ENCODE results near the gene NBDY. TPM values are rescaled to one million over a fixed set of nuclear protein-coding genes. Genes with fewer than 3 reads are reported as not detected.

Gene NBDY
- total RNA-seq, 1 donor = 9.0 TPM

DNA sequence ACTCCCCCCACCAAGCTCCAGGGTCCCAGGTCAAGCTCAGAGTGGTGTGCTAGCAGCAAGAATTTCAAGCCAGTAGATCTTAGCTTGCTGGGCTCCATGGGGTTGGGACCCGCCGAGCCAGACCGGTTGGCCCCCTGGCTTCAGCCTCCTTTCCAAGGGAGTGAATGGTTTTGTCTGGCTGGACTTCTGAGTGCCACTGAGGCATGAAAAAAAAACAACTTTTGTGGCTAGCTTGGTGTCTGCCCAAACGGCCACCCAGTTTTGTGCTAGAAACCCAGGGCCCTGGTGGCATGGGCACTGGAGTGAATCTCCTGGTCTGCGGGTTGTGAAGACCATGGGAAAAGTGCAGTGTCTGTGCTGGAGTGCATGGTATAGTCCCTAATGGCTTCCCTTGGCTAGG, 82.6 kb downstream of the NBDY start:
- TF ChIP-seq, protein P1, sequence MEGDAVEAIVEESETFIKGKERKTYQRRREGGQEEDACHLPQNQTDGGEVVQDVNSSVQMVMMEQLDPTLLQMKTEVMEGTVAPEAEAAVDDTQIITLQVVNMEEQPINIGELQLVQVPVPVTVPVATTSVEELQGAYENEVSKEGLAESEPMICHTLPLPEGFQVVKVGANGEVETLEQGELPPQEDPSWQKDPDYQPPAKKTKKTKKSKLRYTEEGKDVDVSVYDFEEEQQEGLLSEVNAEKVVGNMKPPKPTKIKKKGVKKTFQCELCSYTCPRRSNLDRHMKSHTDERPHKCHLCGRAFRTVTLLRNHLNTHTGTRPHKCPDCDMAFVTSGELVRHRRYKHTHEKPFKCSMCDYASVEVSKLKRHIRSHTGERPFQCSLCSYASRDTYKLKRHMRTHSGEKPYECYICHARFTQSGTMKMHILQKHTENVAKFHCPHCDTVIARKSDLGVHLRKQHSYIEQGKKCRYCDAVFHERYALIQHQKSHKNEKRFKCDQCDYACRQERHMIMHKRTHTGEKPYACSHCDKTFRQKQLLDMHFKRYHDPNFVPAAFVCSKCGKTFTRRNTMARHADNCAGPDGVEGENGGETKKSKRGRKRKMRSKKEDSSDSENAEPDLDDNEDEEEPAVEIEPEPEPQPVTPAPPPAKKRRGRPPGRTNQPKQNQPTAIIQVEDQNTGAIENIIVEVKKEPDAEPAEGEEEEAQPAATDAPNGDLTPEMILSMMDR (IDR thresholded peaks at IDR 0.05; ENCODE audit: extremely low read depth, low read depth, low read length) = no peak
- Histone ChIP-seq H3K27me3 (ENCODE audit: insufficient read depth, low read length) (no peaks in the 10 kb centered on the region), H4K20me1 (ENCODE audit: insufficient read depth, low read length) (no peaks in the 10 kb centered on the region), H3K4me1 (ENCODE audit: insufficient read depth, low read length) (peaks cover 11% of the 10 kb centered on the region), H3K79me2 (ENCODE audit: insufficient read depth, low read length) (no peaks in the 10 kb centered on the region), H3K4me3 (ENCODE audit: insufficient read depth, low read length) (no peak overlapping the region), H3K9me3 (ENCODE audit: low read depth, low read length) (no peaks in the 10 kb centered on the region), H2AFZ (ENCODE audit: low read length) (no peak overlapping the region), H3K4me2 (ENCODE audit: insufficient read depth, low read length) (no peak overlapping the region), H3K27ac (ENCODE audit: low read depth, low read length) (no peak overlapping the region), H3K36me3 (ENCODE audit: insufficient read depth, low read length) (no peaks in the 10 kb centered on the region)
- no peak for DNase-seq (ENCODE audit: insufficient read length, low spot score, missing footprints)

DNA sequence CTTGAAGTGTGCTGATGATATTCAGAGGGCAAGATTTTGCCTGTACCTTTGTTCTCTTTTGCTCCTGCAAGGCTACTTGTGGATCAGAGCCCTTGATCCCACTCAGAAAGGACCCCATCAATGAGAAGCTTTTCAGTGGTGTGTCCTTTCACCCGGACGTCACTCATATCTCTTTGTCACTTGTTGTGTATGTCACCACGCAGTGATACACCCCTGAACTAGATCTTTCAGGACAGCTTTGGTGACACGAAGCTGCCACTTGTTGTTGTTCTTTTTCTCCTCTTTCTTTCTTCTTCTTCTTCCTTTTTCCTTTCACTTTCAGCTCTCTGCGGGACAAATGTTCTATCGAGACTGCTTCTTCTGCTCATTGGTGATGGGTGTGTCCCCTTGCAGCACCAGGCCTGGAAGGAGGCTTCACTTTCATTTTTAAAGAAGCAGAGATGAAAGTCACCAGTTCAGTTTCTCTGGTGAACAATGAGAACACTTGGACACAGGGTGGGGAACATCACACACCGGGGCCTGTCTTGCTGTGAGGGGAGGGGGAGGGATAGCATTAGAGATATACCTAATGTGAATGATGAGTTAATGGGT, 83.6 kb downstream of the NBDY start:
- no peaks in the 10 kb centered on the region for H3K36me3 ChIP-seq (ENCODE audit: insufficient read depth, low read length)
- no peak for DNase-seq (ENCODE audit: insufficient read length, low spot score, missing footprints)
- peaks cover 11% of the 10 kb centered on the region for H3K4me1 ChIP-seq (ENCODE audit: insufficient read depth, low read length)
- TF ChIP-seq, protein P1 (IDR thresholded peaks at IDR 0.05; ENCODE audit: extremely low read depth, low read depth, low read length) = no peak
- no peak overlapping the region for H2AFZ ChIP-seq (ENCODE audit: low read length)
- no peaks in the 10 kb centered on the region for H3K27me3 ChIP-seq (ENCODE audit: insufficient read depth, low read length)
- H3K4me2 ChIP-seq (ENCODE audit: insufficient read depth, low read length) = peak overlapping the region; percentile 68
- peak overlapping the region; percentile 1 for H3K4me3 ChIP-seq (ENCODE audit: insufficient read depth, low read length)
- no peaks in the 10 kb centered on the region for H3K9me3 ChIP-seq (ENCODE audit: low read depth, low read length)
- H4K20me1 ChIP-seq (ENCODE audit: insufficient read depth, low read length) = no peaks in the 10 kb centered on the region
- peak overlapping the region; percentile 84 for H3K27ac ChIP-seq (ENCODE audit: low read depth, low read length)
- no peaks in the 10 kb centered on the region for H3K79me2 ChIP-seq (ENCODE audit: insufficient read depth, low read length)

DNA sequence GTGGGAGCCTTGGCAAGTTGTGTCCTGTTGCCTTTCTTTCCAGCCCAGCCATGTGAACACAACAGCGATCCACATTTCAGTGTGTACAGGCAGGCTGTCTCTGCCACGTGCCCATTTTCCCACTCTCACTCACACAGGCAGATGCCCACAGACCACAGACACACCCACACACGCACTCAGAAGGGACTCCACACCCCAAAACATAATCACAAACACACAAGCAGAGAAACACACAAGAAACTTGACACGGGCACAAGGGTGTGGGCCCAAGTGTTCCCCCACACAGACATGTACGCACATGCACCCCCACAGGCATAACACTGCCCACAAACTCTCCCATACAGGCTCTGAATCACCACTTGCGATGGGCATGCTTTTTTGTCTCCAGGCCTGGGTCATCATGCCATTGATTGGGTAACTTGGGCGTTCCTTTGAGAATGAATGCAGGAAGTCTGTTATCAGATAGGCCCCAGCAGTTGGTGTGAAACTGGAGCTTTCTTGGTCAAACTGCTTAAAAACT, 84.3 kb downstream of the NBDY start:
- Histone ChIP-seq H3K79me2 (ENCODE audit: insufficient read depth, low read length) (no peaks in the 10 kb centered on the region), H3K4me1 (ENCODE audit: insufficient read depth, low read length) (peaks cover 11% of the 10 kb centered on the region), H3K27ac (ENCODE audit: low read depth, low read length) (peak overlapping the region; percentile 84), H3K36me3 (ENCODE audit: insufficient read depth, low read length) (no peaks in the 10 kb centered on the region), H2AFZ (ENCODE audit: low read length) (peak overlapping the region; percentile 47), H4K20me1 (ENCODE audit: insufficient read depth, low read length) (no peaks in the 10 kb centered on the region), H3K4me2 (ENCODE audit: insufficient read depth, low read length) (peak overlapping the region; percentile 68), H3K27me3 (ENCODE audit: insufficient read depth, low read length) (no peaks in the 10 kb centered on the region), H3K4me3 (ENCODE audit: insufficient read depth, low read length) (no peak overlapping the region), H3K9me3 (ENCODE audit: low read depth, low read length) (no peaks in the 10 kb centered on the region)
- TF ChIP-seq, protein P1 (IDR thresholded peaks at IDR 0.05; ENCODE audit: extremely low read depth, low read depth, low read length) = no peak
- no peak for DNase-seq (ENCODE audit: insufficient read length, low spot score, missing footprints)

DNA sequence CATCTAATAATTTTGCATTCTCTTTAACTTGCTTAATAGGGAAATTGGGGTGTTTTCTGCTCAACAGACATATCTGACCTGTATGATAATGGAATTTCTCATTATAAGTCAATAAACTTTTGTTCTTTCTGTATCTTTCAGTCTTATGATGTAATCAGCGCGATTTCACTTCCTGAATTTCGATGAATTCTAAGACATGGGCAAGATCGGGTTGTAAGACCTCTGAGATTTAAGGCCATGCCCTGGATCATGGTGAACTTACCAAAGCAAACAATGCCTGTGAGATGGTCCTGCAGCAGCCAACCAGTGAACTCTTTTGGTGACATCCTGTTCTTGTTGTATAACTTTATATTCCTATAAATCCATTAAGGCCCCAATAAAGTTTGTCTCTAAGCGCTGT, 88.1 kb downstream of the NBDY start:
- Histone ChIP-seq H3K4me2 (ENCODE audit: insufficient read depth, low read length) (no peak overlapping the region), H3K4me3 (ENCODE audit: insufficient read depth, low read length) (no peak overlapping the region), H3K4me1 (ENCODE audit: insufficient read depth, low read length) (peaks cover 11% of the 10 kb centered on the region), H4K20me1 (ENCODE audit: insufficient read depth, low read length) (no peaks in the 10 kb centered on the region), H3K27ac (ENCODE audit: low read depth, low read length) (no peak overlapping the region), H3K27me3 (ENCODE audit: insufficient read depth, low read length) (no peaks in the 10 kb centered on the region), H3K79me2 (ENCODE audit: insufficient read depth, low read length) (no peaks in the 10 kb centered on the region), H2AFZ (ENCODE audit: low read length) (no peak overlapping the region), H3K9me3 (ENCODE audit: low read depth, low read length) (no peaks in the 10 kb centered on the region), H3K36me3 (ENCODE audit: insufficient read depth, low read length) (no peaks in the 10 kb centered on the region)
- TF ChIP-seq, protein P1 (IDR thresholded peaks at IDR 0.05; ENCODE audit: extremely low read depth, low read depth, low read length) = no peak
- DNase-seq (ENCODE audit: insufficient read length, low spot score, missing footprints) = no peak
